ENCODE data around the gene RAP1GAP.
A peak's percentile ranks its signal among the peaks of the same experiment; 100 is the strongest.

RAP1GAP gene

DNA sequence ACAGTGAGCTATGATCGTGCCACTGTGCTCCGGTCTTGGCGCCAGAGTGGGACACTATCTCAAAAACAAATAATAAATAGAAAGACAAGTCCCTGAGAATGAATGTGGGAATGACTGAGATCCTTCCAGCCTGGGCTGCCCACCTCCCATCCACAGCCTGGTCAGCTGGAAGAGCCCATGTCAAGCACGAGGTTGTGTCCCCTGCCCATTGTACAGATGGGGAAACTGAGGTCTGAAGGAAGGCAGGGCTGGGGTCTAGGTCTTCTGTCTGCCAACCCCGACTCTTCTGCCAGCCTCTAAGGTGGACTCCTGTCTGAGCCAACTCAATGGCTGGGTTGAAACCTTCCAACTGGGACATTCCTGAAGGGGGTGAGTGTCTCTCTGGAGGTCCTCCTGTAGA is 79.5 kb downstream of the RAP1GAP start:
- no peak for DNase-seq

- DNase-seq = no peak
Observed at GRCh38 chr1:21587602-21587953, 81.6 kb downstream of the RAP1GAP start.

GRCh38 chr1:21586846-21587601 is 82.1 kb downstream of the RAP1GAP start:
- no peak for DNase-seq

DNA sequence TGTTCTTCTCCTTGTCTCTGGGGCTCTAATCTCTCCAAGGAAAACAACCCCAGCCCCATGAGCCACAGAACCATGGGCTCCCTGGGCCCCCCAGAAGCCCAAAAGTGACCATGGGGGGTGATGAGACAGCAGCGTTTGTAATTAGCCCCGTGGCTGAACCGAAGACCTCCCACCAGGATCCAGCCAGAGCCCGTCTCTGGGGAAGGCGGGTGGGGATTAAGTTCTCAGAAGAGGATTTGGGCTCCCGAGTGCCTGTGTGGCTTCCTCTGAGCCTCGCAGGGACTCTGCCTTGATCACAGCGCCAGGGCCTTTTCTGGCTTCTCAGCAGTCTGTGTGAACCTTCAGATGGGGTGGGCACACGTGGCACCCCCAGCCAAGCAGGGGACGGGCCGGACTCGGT is 82.9 kb downstream of the RAP1GAP start:
- DNase-seq = no peak

DNA sequence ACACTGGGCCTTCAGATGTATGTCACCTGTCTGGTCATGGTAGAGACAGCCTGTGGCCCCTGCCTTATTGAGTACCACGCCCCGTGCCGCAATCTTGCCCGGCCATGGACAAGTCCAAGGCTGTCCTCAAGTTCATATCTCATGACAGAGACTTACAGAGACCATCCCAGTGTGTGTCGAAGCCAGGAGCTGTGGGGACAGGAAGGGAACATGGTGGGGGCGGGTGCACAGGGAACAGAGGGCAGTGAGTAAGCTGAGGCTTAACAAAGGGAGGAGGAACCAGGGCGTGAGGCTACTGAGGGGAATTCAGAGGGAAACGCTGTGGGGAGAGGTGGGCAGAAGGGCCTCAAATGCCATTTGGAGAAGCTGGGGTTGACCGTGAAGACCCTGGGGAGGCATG is 84.1 kb downstream of the RAP1GAP start:
- no peak for DNase-seq

- no peak for DNase-seq
Observed at GRCh38 chr1:21584096-21584495, 85.1 kb downstream of the RAP1GAP start.

- DNase-seq = no peak
Observed at GRCh38 chr1:21579791-21580190, 89.4 kb downstream of the RAP1GAP start.

DNA sequence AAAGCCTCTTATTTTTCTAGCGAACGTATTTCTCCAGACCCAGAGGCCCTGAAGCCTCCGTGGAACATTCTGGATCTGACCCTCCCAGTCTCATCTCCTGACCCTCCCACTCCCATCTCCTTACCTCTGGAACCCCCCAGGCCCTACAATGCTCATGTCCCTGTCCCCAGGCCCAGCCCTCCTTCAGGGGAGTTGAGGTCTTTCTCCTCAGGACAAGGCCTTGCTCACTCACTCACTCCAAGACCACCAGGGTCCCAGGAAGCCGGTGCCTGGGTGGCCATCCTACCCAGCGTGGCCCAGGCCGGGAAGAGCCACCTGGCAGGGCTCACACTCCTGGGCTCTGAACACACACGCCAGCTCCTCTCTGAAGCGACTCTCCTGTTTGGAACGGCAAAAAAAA is 91.2 kb downstream of the RAP1GAP start:
- no peak for DNase-seq

- DNase-seq = no peak
Observed at GRCh38 chr1:21577324-21577723, 91.8 kb downstream of the RAP1GAP start.

GRCh38 chr1:21576798-21577187 is 92.4 kb downstream of the RAP1GAP start:
- no peak for DNase-seq

DNA sequence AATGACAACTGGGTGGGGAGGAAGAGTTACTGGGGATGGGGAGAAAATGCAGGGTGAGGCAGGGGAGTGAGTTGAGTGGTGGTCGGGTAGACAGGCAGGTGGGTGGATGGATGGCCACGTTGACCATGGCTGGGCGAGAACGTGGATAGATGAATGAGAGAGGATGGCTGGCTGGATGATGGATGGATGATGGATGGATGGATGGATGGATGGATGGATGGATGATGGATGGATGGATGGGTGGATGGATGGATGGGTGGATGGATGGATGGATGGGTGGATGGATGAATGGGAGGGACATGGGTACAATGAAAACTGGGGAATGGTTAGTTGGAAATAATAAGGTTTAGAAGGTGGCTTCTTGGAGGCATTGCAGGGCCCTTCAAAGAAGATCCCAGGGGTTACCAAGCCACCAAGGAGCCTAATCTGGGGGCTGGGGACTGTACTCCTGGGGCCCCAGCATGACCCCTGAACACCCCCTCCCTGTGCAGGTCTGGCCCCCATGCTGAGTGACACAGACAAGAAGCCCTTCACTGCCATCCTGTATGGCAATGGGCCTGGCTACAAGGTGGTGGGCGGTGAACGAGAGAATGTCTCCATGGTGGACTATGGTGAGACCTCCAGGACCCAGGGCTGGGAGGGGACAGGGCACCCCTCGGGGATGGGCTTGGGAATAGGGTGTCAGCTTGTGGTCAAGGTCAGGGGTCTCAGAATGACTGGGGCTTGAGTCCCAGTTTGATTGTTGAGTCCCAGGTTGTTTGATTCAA is 92.9 kb downstream of the RAP1GAP start:
- no peak for DNase-seq

GRCh38 chr1:21575351-21575942 is 93.7 kb downstream of the RAP1GAP start:
- no peak for DNase-seq

- no peak for DNase-seq
Observed at GRCh38 chr1:21574466-21575151, 94.5 kb downstream of the RAP1GAP start.

DNA sequence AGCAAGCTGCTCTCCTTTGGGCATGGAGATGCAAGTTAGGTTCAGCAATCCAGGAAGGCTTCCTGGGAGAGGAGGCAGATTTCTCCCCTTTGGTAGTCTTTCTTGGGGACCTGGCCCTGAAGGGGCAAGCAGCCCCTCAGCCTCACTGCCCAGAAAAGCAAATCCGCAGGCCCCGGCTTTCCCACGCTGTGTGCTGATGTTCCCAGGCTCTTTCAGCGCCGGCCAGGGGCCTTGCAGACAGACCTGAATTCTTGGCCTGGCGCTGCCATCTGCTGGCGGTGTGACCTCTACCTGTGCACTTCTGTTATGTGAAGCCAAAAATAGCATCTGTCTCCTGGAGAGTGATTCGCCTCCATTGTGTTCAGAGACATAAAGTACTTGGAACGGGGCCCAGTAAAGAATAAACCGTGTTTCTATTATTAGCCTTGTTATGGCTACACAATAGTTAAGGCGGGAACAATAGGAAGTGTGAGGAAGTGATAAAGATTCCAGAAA is 95.1 kb downstream of the RAP1GAP start:
- peak; percentile 83 for DNase-seq

DNA sequence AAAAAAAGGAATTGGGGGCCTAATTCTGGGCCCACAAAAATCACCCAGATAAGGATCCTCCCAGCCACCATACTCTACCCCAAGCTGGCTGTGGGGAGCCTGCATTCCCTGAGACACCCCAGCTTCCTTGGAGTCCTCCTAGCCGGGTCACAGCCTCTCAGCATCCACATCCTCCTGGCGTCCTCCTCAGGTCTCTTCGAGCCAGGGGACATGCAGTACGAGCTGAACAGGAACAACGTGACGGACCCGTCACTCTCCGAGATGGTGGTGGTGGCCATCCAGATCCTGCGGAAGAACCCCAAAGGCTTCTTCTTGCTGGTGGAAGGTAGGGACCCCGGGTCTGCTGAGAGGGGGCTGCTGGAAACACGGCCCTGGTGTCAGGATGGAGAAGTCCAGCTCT is 95.7 kb downstream of the RAP1GAP start:
- DNase-seq = no peak

GRCh38 chr1:21572735-21573277 is 96.4 kb downstream of the RAP1GAP start:
- no peak for DNase-seq

GRCh38 chr1:21572221-21572620 is 96.9 kb downstream of the RAP1GAP start:
- DNase-seq = no peak

DNA sequence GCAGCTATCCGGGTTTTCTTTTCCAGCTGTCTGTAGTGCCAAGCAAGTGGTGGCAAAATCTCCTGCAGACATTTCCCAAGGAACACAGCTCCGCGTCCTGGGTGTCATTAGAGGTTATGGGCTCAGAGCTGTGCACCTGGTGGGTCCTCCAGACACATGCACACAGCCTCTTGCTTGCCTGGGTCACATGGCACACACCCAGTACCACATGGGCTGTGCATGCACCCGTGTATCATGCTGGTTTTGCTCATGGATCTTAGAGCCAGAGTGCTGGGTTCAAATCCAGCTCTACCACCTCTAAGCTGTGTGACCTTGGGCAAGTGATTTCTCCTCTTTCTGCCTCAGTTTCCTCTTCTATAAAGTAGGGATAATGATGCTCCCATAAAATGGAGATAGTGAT is 98.3 kb downstream of the RAP1GAP start:
- DNase-seq = no peak

GRCh38 chr1:21570528-21570875 is 98.7 kb downstream of the RAP1GAP start:
- DNase-seq = no peak

GRCh38 chr1:21569820-21570527 is 99.2 kb downstream of the RAP1GAP start:
- no peak for DNase-seq

GRCh38 chr1:21568809-21569385 is 100.3 kb downstream of the RAP1GAP start:
- DNase-seq = no peak
